K562 (cell line): ENCODE data around the gene FBL. TPM values are rescaled to one million over a fixed set of nuclear protein-coding genes. Genes with fewer than 3 reads are reported as not detected.

ENCODE experiments used
- BMI1 ChIP-seq: fragments of 150-350 bp; IDR thresholded peaks from 2 replicates; pipeline ENCODE4 v1.6.1; 2014; ENCODE audit warnings: low read length
- CBFB ChIP-seq: sonication (generic); formaldehyde crosslinking; IDR thresholded peaks from 2 replicates; pipeline ENCODE4 v1.4.0; 2020; ENCODE audit warnings: mild to moderate bottlenecking, missing genetic modification reagents
- CEBPB ChIP-seq: fragments of 450-650 bp; IDR thresholded peaks from 2 replicates; pipeline ENCODE4 v1.6.1; 2016; ENCODE audit warnings: missing genetic modification characterization, missing compliant biosample characterization
- EHMT2 ChIP-seq: fragments of 450-650 bp; IDR thresholded peaks from 2 replicates; pipeline ENCODE4 v1.6.1; 2018; ENCODE audit warnings: antibody characterized with exemption
- FOXK1 ChIP-seq: sonication (generic); formaldehyde crosslinking; IDR thresholded peaks from 2 replicates; pipeline ENCODE4 v1.8.0; 2022; ENCODE audit warnings: missing genetic modification reagents, mild to moderate bottlenecking, borderline replicate concordance
- GTF2A2 ChIP-seq: IDR thresholded peaks from 2 replicates; pipeline ENCODE4 v1.6.1; 2016; ENCODE audit warnings: mild to moderate bottlenecking, missing genetic modification characterization, missing compliant biosample characterization
- HNRNPK ChIP-seq: fragments of 200-400 bp; formaldehyde crosslinking; IDR thresholded peaks from one replicate; pipeline ENCODE4 v1.6.1; 2018; ENCODE audit warnings: mild to moderate bottlenecking, low read depth, low read length; ENCODE audit not compliant: poor library complexity, severe bottlenecking
- KDM1A ChIP-seq, 2 experiments: fragments of 450-650 bp; IDR thresholded peaks; 2 replicates each; pipeline ENCODE4 v1.6.1; 2016; ENCODE audit warnings: mild to moderate bottlenecking in 2 of 2
- PCBP1 ChIP-seq: fragments of 200-400 bp; formaldehyde crosslinking; IDR thresholded peaks from 2 replicates; pipeline ENCODE4 v1.6.1; 2018; ENCODE audit warnings: mild to moderate bottlenecking, low read depth, low read length; ENCODE audit not compliant: poor library complexity, severe bottlenecking
- SIN3B ChIP-seq: fragments of 450-650 bp; IDR thresholded peaks from 2 replicates; pipeline ENCODE4 v1.6.1; 2017; ENCODE audit warnings: low read depth, mild to moderate bottlenecking, moderate library complexity
- SRF ChIP-seq, 2 experiments: fragments of 250-450, 450-650 bp in 1 of 2; sonication (Bioruptor Pico) in 1 of 2; sonication (generic) in 1 of 2; formaldehyde crosslinking; IDR thresholded peaks; 2 replicates each; pipeline versions ENCODE4 v1.5.0 to v1.5.1; 2020 to 2022; ENCODE audit warnings: mild to moderate bottlenecking in 1 of 2, missing genetic modification reagents in 1 of 2
- STAT5A ChIP-seq: IDR thresholded peaks from 2 replicates; pipeline ENCODE4 v1.6.1; 2012; ENCODE audit warnings: low read length, inconsistent platforms, borderline replicate concordance
- TAF7 ChIP-seq: fragments of 450-650 bp; IDR thresholded peaks from 2 replicates; pipeline ENCODE4 v1.6.1; 2016; ENCODE audit warnings: missing genetic modification characterization, missing compliant biosample characterization
- U2AF1 ChIP-seq: fragments of 200-400 bp; formaldehyde crosslinking; optimal IDR thresholded peaks from 2 replicates; pipeline ENCODE3; 2017; ENCODE audit warnings: mild to moderate bottlenecking, low read depth, low read length, moderate library complexity
- ZNF232 ChIP-seq: sonication (generic); formaldehyde crosslinking; IDR thresholded peaks from 2 replicates; pipeline ENCODE4 v1.8.0; 2022; ENCODE audit warnings: mild to moderate bottlenecking, missing genetic modification reagents
- ZNF347 ChIP-seq: fragments of 450-650 bp; formaldehyde crosslinking; IDR thresholded peaks from 2 replicates; pipeline ENCODE4 v1.4.0; 2020; ENCODE audit warnings: low read depth, mild to moderate bottlenecking, moderate library complexity
- ZNF384 ChIP-seq: IDR thresholded peaks from 2 replicates; pipeline ENCODE4 v1.6.1; 2012; ENCODE audit warnings: low read depth, low read length, improper control_type of control experiment
- polyA plus RNA-seq, 8 experiments: library from polyadenylated mRNA; depleted of rRNA in 4 of 8; stranded (reverse) in 5 of 8; unstranded in 3 of 8; fragments of >200 nt; fragmentation: Nextera tagmentation in 2 of 8; fragmentation: Illumina TruSeq in 1 of 8; extraction: Ambion mirVana in 2 of 8; extraction: Trizol in 1 of 8; gene quantifications; 2 replicates each; pipeline versions ENCODE4 v1.2.1 to v1.2.3, GENCODE V29; 2011 to 2014; ENCODE audit warnings: inconsistent platforms in 1 of 8, missing spikeins in 1 of 8
- total RNA-seq, 7 experiments: library from RNA; depleted of rRNA in 6 of 7; stranded (reverse); fragments of >200 nt in 6 of 7; fragmentation: Illumina TruSeq in 2 of 7; extraction: Trizol in 2 of 7; gene quantifications; 2 replicates each; pipeline versions ENCODE4 v1.2.1 to v1.2.3, GENCODE V29; 2011 to 2021; ENCODE audit warnings: low replicate concordance in 1 of 7
- TF ChIP-seq, protein P1 (sequence below), 2 experiments: fragments of 450-650 bp in 1 of 2; sonication (generic) in 1 of 2; formaldehyde crosslinking; conservative IDR thresholded peaks; 2 replicates each; pipeline versions ENCODE4 v1.4.0 to v1.8.1; 2020 to 2022; ENCODE audit warnings: mild to moderate bottlenecking in 1 of 2, missing genetic modification reagents in 1 of 2
- TF ChIP-seq, protein P2 (sequence below): sonication (generic); formaldehyde crosslinking; IDR thresholded peaks from 2 replicates; pipeline ENCODE4 v1.8.0; 2022; ENCODE audit warnings: missing genetic modification reagents, mild to moderate bottlenecking, borderline replicate concordance
- TF ChIP-seq, protein P3 (sequence below): sonication (generic); formaldehyde crosslinking; IDR thresholded peaks from 2 replicates; pipeline ENCODE4 v1.8.1; 2023; ENCODE audit warnings: mild to moderate bottlenecking, missing genetic modification reagents, moderate library complexity
- TF ChIP-seq, protein P4 (sequence below): fragments of 450-650 bp; IDR thresholded peaks from 2 replicates; pipeline ENCODE4 v1.6.1; 2017; ENCODE audit warnings: antibody characterized with exemption

The FBL gene
- total and polyA plus RNA-seq, 9 of the 15 experiments (the other 6 are each of a cell fraction or from before 2014, with no cell fraction given), result 201 to 1,696 (median 696) TPM

DNA sequence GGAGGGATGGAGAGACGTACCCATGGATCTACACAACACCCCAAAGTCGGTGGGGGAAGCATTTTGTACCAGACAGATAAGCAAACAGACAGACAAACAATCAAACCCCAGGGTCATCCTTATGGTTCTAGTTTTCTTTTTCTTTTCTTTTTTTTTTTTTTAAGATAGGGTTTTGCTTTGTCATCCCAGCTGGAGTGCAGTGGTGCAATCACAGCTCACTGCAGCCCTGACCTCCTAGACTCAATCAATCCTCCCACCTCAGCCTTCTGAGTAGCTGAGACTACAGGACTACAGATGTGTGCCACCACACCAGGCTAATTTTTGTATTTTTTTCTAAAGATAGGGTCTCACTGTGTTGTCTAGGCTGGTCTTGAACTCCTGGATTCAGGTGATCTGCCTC is 17.9 kb upstream of the FBL start (continued):
- TF ChIP-seq, protein P1, sequence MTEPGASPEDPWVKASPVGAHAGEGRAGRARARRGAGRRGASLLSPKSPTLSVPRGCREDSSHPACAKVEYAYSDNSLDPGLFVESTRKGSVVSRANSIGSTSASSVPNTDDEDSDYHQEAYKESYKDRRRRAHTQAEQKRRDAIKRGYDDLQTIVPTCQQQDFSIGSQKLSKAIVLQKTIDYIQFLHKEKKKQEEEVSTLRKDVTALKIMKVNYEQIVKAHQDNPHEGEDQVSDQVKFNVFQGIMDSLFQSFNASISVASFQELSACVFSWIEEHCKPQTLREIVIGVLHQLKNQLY (CRISPR knock-in tag; conservative IDR thresholded peaks at IDR 0.05), result no peak
- TF ChIP-seq CBFB (CRISPR knock-in tag) (no peak), GTF2A2 (no peak), U2AF1 (no peak), HNRNPK (no peak), TAF7 (tag) (no peak), KDM1A (IDR thresholded peaks at IDR 0.05) (peak; percentile 85 to 86), SIN3B (no peak), FOXK1 (CRISPR knock-in tag) (no peak), CEBPB (tag) (peak; percentile 81), ZNF384 (peak; percentile 80), SRF (CRISPR knock-in tag; IDR thresholded peaks at IDR 0.05) (no peak), EHMT2 (no peak), STAT5A (no peak), ZNF232 (CRISPR knock-in tag) (no peak), BMI1 (no peak), PCBP1 (no peak), ZNF347 (no peak)
- TF ChIP-seq, protein P2, sequence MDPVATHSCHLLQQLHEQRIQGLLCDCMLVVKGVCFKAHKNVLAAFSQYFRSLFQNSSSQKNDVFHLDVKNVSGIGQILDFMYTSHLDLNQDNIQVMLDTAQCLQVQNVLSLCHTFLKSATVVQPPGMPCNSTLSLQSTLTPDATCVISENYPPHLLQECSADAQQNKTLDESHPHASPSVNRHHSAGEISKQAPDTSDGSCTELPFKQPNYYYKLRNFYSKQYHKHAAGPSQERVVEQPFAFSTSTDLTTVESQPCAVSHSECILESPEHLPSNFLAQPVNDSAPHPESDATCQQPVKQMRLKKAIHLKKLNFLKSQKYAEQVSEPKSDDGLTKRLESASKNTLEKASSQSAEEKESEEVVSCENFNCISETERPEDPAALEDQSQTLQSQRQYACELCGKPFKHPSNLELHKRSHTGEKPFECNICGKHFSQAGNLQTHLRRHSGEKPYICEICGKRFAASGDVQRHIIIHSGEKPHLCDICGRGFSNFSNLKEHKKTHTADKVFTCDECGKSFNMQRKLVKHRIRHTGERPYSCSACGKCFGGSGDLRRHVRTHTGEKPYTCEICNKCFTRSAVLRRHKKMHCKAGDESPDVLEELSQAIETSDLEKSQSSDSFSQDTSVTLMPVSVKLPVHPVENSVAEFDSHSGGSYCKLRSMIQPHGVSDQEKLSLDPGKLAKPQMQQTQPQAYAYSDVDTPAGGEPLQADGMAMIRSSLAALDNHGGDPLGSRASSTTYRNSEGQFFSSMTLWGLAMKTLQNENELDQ (CRISPR knock-in tag), result no peak
- TF ChIP-seq, protein P3, sequence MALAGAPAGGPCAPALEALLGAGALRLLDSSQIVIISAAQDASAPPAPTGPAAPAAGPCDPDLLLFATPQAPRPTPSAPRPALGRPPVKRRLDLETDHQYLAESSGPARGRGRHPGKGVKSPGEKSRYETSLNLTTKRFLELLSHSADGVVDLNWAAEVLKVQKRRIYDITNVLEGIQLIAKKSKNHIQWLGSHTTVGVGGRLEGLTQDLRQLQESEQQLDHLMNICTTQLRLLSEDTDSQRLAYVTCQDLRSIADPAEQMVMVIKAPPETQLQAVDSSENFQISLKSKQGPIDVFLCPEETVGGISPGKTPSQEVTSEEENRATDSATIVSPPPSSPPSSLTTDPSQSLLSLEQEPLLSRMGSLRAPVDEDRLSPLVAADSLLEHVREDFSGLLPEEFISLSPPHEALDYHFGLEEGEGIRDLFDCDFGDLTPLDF (CRISPR knock-in tag), result no peak
- TF ChIP-seq, protein P4, sequence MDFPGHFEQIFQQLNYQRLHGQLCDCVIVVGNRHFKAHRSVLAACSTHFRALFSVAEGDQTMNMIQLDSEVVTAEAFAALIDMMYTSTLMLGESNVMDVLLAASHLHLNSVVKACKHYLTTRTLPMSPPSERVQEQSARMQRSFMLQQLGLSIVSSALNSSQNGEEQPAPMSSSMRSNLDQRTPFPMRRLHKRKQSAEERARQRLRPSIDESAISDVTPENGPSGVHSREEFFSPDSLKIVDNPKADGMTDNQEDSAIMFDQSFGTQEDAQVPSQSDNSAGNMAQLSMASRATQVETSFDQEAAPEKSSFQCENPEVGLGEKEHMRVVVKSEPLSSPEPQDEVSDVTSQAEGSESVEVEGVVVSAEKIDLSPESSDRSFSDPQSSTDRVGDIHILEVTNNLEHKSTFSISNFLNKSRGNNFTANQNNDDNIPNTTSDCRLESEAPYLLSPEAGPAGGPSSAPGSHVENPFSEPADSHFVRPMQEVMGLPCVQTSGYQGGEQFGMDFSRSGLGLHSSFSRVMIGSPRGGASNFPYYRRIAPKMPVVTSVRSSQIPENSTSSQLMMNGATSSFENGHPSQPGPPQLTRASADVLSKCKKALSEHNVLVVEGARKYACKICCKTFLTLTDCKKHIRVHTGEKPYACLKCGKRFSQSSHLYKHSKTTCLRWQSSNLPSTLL, result no peak
